Nephron (organoid): Measurements from ENCODE around the gene BDKRB2.

Experiments used
- H3K27ac Mint-ChIP-seq, 3 experiments: 2 replicates each; pipeline ENCODE4 v1.8.0; 2020; ENCODE audit warnings: mixed read lengths in 3 of 3, mild to moderate bottlenecking in 2 of 3, moderate library complexity in 1 of 3
- H3K27me3 Mint-ChIP-seq: 2 replicates; pipeline ENCODE4 v1.8.0; 2021; ENCODE audit warnings: low read depth, mild to moderate bottlenecking, moderate library complexity, mixed read lengths
- H3K36me3 Mint-ChIP-seq: 2 replicates; pipeline ENCODE4 v1.8.0; 2020; ENCODE audit warnings: low read depth, mixed read lengths
- H3K4me1 Mint-ChIP-seq: 2 replicates; pipeline ENCODE4 v1.8.0; 2020; ENCODE audit warnings: mixed read lengths
- H3K4me3 Mint-ChIP-seq, 3 experiments: 2 replicates each; pipeline ENCODE4 v1.8.0; 2020; ENCODE audit warnings: mild to moderate bottlenecking in 3 of 3, mixed read lengths in 3 of 3, moderate library complexity in 2 of 3
- H3K9me3 Mint-ChIP-seq: 2 replicates; pipeline ENCODE4 v1.8.0; 2020; ENCODE audit warnings: mixed read lengths
- TF ChIP-seq, protein P1 (sequence below), 3 experiments: fragments of 200-600 bp; sonication (generic); IDR thresholded peaks; one replicate each; pipeline ENCODE4 v1.5.0; 2021; ENCODE audit warnings: antibody characterized with exemption in 3 of 3; ENCODE audit not compliant: unreplicated experiment in 3 of 3

The BDKRB2 gene

DNA sequence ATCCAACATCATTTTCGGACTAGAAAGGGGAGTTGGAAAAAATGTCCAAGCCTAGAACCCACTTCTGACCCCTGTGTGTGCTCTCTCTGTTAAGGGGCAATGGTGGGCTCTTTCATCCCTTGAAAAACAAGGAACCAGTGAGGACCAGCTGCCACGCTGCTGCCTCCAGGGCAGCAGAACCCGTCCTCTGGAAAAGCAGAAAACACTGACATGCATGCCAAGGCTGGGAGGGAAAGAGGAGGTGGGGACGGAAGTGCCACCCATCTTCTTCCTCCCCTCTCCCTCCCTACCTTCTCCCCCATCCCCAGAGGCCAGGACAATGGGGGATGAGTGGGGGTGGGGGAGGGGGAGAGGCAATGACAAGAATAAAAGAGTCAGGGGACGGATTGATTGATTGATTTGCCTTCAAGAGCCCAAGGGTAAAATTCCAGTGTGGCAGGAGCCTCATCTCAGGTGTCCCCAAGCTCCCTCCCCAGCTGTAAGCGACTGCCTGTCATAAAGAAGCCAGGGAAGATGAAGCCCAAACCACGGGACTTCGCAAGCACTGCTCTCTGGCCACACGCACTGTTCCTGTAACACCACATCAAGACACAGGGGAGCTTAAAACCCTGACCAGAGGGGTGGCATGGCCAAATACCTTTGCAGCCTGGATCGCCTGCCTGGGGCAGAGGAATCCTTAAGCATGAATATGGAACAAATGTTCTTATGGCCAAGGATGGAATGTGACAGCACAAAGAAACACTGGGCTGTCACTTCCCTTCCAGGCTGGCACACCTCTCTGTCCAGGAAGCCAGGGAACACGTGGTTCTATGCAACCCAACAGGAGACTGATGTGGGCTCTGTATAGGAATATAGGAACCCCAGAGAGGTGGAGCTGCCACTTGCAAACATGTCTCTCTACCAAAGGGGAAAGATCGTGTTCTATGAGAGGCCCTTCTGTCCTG is 38.9 kb upstream of the BDKRB2 start:
- TF ChIP-seq, protein P1, sequence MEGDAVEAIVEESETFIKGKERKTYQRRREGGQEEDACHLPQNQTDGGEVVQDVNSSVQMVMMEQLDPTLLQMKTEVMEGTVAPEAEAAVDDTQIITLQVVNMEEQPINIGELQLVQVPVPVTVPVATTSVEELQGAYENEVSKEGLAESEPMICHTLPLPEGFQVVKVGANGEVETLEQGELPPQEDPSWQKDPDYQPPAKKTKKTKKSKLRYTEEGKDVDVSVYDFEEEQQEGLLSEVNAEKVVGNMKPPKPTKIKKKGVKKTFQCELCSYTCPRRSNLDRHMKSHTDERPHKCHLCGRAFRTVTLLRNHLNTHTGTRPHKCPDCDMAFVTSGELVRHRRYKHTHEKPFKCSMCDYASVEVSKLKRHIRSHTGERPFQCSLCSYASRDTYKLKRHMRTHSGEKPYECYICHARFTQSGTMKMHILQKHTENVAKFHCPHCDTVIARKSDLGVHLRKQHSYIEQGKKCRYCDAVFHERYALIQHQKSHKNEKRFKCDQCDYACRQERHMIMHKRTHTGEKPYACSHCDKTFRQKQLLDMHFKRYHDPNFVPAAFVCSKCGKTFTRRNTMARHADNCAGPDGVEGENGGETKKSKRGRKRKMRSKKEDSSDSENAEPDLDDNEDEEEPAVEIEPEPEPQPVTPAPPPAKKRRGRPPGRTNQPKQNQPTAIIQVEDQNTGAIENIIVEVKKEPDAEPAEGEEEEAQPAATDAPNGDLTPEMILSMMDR (IDR thresholded peaks at IDR 0.05; ENCODE audit: unreplicated experiment in 3 of 3) = no peak
- no peak overlapping the region for H3K27ac Mint-ChIP-seq
- H3K9me3 Mint-ChIP-seq = no peaks in the 10 kb centered on the region
- peaks cover 10% of the 10 kb centered on the region for H3K4me1 Mint-ChIP-seq
- peaks cover 20% of the 10 kb centered on the region for H3K27me3 Mint-ChIP-seq
- H3K4me3 Mint-ChIP-seq = no peak overlapping the region
- H3K36me3 Mint-ChIP-seq = no peaks in the 10 kb centered on the region

DNA sequence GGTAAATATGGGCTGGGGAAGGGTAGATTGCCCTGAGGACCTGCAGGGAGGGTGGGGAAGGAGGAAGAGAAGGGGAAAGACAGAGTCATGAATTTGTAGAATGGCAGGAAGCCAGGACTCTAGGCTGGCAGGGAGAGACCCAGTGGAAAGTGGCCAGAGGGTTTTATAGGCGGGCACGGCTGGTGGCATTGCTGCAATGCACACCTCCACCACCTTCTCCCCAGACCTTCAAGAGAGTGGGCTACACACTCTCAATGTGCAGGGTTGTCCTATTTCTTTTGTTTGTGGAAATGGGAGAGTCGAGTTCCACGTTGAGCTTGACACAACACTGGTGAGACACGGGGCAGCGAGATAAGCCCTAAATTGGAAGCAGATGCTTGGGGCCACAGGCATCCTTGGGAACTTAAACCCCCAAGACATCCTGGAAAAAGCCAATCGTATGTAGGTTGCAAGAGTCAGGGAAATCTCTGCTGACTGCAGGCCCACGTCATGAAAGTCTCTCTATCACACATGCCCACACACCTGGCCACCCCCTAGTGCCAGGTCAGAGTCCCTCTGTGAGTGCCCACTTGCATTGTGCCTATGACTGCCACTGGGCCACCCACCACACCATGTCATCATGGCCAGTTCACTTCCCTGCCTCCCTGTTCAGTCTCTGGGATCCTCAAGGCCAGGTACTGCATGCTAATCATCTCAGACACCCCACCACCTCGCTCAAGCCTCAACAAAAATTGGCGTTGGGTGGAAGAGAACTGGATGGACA is 38.0 kb upstream of the BDKRB2 start:
- H3K4me1 Mint-ChIP-seq = peaks cover 15% of the 10 kb centered on the region
- TF ChIP-seq, protein P1 (IDR thresholded peaks at IDR 0.05; ENCODE audit: unreplicated experiment in 3 of 3) = no peak
- H3K27ac Mint-ChIP-seq = no peak overlapping the region
- H3K9me3 Mint-ChIP-seq = no peaks in the 10 kb centered on the region
- no peak overlapping the region for H3K4me3 Mint-ChIP-seq
- peaks cover 20% of the 10 kb centered on the region for H3K27me3 Mint-ChIP-seq
- no peaks in the 10 kb centered on the region for H3K36me3 Mint-ChIP-seq

DNA sequence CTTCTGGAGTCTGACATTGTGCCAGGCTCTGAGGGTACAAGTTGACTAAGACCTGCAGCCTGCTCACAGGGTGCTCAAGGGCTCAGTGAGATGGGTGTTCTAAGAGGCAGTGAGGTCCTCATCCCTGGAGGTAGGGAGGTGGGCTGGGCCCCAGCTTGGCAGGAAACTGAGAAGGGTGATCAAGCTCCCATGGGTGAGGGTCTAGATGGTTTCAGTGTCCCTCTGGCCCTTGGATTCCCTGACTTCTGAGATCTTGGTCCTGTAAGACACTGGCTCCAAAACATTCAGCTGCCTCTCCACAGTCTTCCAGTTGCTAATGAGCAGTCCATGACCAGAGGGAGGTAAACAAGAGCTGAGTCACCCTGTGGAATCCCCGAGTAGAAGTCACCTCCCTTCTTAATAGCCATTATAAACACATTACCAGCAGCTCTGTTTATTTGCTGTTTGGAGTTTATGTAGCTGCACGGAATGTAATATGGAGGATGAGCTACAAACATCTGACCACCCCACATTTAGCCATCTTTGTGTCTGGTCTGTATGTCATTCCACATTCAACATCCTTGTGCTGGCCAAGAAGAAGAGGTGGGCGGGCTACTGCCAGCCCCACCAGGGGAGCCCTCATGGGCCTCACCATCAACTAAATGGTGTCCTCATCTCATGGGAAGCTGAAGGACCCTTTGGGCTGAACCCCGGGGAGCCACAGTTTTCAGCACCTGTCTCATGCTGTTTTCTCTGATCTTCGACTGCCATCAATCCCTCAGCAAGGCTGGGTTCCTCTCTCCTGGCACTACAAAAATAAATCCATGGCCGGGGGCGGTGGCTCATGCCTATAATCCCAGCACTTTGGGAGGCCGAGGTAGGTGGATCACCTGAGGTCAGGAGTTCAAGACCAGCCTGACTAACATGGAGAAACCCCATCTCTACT is 37.2 kb upstream of the BDKRB2 start:
- Mint-ChIP-seq H3K4me3 (no peak overlapping the region), H3K9me3 (no peaks in the 10 kb centered on the region), H3K36me3 (no peaks in the 10 kb centered on the region), H3K27me3 (peaks cover 15% of the 10 kb centered on the region), H3K4me1 (peaks cover 15% of the 10 kb centered on the region), H3K27ac (no peak overlapping the region)
- TF ChIP-seq, protein P1 (IDR thresholded peaks at IDR 0.05; ENCODE audit: unreplicated experiment in 3 of 3) = no peak

- H3K27ac Mint-ChIP-seq = no peak overlapping the region
- peaks cover 15% of the 10 kb centered on the region for H3K4me1 Mint-ChIP-seq
- peaks cover 23% of the 10 kb centered on the region for H3K27me3 Mint-ChIP-seq
- TF ChIP-seq, protein P1 (IDR thresholded peaks at IDR 0.05; ENCODE audit: unreplicated experiment in 3 of 3) = no peak
- no peaks in the 10 kb centered on the region for H3K36me3 Mint-ChIP-seq
- no peak overlapping the region for H3K4me3 Mint-ChIP-seq
- H3K9me3 Mint-ChIP-seq = no peaks in the 10 kb centered on the region
Observed at GRCh38 chr14:96168581-96168980, 36.1 kb upstream of the BDKRB2 start.

DNA sequence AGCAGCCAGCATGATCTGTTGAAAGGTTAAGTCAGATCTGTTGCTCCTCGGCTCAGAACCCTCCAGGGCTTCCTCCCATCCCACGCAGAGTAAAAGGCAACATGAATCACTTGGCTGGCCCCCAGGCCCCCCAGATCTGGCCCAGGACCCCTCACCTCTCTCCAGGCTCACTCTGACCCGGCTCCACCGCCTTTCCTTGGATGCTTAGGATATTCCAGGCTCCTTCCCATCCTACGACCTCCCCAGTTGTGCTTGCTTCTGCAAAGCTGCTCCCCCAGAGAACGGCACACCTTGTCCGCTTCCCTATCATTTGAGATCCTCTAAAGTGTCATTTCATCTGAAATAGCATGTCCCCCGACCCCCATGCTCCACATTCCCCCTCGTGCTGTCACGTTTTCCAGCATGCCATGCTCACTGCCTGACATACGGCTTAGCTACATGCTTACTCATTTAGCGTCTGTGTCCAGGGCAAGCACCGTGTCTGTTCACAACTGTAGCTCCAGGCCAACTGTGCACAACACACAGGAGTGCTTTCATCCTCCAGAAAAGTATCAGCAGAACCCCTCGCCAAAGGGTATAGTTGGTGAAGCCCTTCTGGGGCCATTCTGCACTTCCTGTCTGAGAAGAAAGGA is 33.6 kb upstream of the BDKRB2 start:
- Mint-ChIP-seq H3K36me3 (no peaks in the 10 kb centered on the region), H3K9me3 (no peaks in the 10 kb centered on the region), H3K27me3 (peaks cover 33% of the 10 kb centered on the region), H3K4me1 (peaks cover 34% of the 10 kb centered on the region), H3K4me3 (no peak overlapping the region), H3K27ac (no peak overlapping the region)
- TF ChIP-seq, protein P1 (IDR thresholded peaks at IDR 0.05; ENCODE audit: unreplicated experiment in 3 of 3) = no peak
